ENCODE measurements around the gene LRRC49. TPM values are rescaled to one million over a fixed set of nuclear protein-coding genes. Genes with fewer than 3 reads are reported as not detected.
A peak's percentile ranks its signal among the peaks of the same experiment; 100 is the strongest.
"Not testable (repeated sequence)": the region's sequence is repeated elsewhere in the genome, so short reads cannot be mapped to it uniquely, and the experiment has no call there.

The LRRC49 gene, protein sequence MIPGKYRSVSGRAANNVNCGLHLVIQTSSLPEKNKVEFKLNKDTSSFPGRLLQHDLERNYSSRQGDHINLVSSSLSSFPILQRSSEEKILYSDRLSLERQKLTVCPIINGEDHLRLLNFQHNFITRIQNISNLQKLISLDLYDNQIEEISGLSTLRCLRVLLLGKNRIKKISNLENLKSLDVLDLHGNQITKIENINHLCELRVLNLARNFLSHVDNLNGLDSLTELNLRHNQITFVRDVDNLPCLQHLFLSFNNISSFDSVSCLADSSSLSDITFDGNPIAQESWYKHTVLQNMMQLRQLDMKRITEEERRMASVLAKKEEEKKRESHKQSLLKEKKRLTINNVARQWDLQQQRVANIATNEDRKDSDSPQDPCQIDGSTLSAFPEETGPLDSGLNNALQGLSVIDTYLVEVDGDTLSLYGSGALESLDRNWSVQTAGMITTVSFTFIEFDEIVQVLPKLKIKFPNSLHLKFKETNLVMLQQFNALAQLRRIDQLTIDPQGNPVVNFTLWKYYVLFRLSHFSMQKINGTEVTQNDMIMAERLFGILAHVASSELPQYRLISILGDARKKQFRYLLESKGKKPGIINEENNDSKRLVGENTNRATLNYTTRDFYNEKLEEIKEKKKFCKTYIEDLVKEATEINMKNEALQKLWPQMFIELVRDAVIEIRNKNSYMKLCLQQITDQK
- 13.7 and 21.6 TPM in 2 replicates for total RNA-seq (2014; rRNA removed; shearing (Covaris generic))

- peak; percentile 97 for DNase-seq (ENCODE audit: low read depth)
Measured at GRCh38 chr15:70892002-70892911, at the start of gene LRRC49, which contains the start of gene THAP10. Gene LRRC49 (plus strand): TSS chr15:70892826. CDS start chr15:70892895, 69 bp downstream. Gene THAP10 (minus strand): TSS chr15:70892433. CDS start chr15:70892272, 161 bp downstream.

DNA sequence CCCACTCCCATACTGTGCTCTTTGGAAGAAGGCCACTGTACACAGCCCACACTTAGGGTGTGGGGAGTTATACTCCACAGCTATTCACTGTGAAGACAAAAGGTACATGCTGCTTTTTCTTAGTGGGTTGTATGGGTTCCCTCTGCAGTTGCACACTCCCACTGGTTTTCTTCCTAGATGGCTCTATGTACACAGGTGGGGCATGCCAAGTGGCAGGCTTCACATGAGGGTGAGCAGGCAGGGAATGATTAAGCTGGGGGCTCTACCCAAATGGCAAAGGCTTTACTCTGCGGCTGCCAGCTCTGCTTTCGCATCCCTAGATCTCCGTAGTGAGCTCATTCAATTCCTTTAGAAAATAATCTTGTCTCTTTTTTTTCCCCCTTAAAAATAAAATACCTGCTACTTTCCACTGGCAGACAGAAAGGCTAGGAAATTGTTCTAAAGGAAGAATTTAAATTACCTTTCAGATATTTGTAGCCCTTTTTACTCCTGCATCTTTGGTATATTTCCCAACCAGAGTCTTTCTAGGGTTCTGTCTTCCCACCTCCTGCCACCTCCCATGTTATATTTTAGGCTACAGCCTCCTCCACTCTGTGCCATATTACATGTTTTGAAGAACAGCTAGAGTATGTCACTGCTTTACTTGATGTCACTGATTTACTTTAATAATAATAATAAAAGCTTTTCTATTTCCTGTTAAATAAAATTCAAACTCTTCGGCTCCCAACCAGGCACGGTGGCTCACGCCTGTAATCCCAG is 46.8 kb upstream of the LRRC49 start:
- no peak for DNase-seq (ENCODE audit: low read depth)

GRCh38 chr15:70851889-70852288 is 40.7 kb upstream of the LRRC49 start:
- DNase-seq (ENCODE audit: low read depth) = no peak

- peak; percentile 47 for DNase-seq (ENCODE audit: low read depth)
Measured at GRCh38 chr15:70852501-70853317, 39.9 kb upstream of the LRRC49 start.

DNA sequence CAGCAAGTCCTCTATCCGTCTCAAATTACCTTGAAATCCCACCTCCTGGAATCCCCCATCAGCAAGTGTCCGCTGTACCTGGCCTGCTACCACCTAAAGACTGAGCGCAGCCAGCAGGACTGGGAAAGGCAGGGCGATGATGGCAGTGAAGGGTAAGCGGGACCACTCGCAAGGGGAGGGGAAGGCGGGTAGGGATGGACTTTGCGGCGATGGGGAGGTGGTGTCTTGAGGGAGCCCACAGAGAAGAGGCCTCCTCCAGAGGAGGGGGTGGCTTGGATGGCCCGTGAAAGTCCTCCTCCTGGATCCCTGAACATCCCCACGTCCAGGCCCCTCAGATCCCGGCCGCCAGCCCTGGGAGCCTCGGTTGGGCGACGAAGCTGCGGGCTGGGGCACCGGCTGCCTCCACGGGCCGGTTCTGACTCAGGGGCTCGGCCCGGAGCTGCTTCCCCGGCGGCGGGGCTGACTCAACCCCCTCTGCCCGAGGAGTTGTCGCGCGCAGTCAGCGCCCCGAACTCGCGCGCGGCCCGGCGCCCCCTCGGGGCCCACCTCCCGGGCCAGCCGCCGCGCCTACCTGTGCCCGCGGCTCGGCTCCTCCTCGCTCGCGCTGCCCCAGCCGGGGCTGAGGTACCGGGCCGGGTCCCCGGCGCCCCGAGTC is 39.2 kb upstream of the LRRC49 start:
- peak; percentile 69 for DNase-seq (ENCODE audit: low read depth)

- DNase-seq (ENCODE audit: low read depth) = peak; percentile 65
Measured at GRCh38 chr15:70853973-70854665, 38.5 kb upstream of the LRRC49 start, which contains the start of gene LARP6. Gene LARP6 (minus strand): TSS chr15:70854157. CDS start chr15:70854088, 69 bp downstream.

- peak; percentile 27 for DNase-seq (ENCODE audit: low read depth)
Measured at GRCh38 chr15:70854666-70854976, 38.0 kb upstream of the LRRC49 start.

DNA sequence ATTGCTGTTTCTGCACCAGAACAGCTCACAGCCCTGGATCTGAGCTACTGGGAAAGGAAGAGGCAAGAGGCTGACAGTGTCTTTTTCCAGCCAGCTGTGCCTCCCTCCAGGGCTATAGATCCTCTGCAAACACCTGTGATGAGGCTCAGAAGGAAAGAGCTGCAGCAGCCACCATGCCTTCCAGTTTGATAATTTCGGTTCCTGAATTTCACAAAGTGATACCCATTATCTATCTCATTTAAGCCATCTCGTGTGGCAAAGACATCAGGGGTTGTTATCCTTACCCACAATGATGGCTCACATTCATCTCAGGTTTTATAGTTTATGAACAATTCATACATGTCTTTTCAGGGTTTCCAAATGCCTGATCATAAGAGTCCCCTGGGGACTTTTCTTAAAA is 36.9 kb upstream of the LRRC49 start:
- no peak for DNase-seq (ENCODE audit: low read depth)

GRCh38 chr15:70856177-70856883 is 36.3 kb upstream of the LRRC49 start:
- peak; percentile 17 for DNase-seq (ENCODE audit: low read depth)

DNA sequence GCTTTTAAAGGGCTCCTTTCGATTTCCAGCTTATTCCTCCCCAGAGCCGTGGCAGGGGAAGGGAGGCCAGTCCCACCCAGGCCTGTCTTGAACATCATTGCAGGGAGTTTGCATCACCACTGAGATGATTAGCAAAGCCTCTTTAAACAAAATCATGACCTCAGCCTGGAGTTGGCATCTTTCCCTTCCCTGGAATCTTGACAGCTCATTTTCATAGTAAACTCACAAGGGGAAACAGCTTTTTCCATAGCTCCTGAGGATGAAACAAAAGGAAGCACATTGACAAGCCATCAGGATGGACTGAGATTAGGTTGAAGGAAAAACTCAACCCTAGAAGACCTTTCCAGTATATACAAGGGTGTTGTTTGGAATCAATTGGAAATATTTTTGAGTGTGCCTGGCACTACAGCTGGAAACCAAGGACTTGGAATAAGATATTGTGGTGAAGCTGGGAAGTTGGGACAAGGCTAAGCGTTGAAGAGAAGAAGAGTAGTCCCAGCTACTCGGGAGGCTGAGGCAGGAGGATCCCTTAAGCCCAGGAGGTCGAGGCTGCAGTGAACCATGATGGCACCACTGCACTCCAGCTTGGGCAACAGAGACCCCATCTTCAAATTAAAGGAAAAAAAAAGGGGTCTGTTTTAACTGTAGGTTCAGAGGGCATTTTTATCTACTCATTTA is 35.6 kb upstream of the LRRC49 start:
- peak; percentile 92 for DNase-seq (ENCODE audit: low read depth)

DNA sequence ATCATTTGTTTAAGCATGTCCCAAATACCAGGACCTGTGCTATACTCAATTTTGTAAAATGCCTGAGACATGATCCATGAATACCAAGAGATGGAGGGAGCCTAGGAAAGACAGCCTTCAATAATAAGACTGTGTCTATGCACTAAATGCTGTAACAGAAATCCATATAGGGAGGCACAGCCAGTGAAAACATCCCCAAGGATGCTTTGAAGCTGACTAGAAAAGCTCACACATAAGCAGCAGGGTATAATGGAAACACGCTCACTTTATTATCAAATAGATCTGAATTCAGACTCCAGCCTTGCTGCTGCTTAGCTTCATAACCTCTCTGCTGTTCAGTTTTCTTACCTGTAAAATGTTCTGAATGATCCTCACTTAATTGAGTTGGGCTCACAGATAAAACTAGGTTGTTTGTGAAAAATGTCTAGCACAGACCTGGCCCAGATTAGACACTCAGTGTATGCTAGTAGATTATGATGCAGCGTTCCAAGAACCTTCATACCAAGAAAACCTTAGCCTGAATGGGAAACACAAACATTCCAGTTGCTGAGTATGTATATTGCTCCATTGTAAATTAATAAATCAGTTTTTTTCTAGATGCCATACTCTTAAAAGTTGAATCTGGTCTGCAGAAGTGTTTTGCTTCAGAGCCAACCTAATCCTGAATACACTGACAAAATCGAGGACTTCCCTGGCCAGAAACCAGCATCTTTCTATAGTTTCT is 34.9 kb upstream of the LRRC49 start:
- DNase-seq (ENCODE audit: low read depth) = no peak

DNA sequence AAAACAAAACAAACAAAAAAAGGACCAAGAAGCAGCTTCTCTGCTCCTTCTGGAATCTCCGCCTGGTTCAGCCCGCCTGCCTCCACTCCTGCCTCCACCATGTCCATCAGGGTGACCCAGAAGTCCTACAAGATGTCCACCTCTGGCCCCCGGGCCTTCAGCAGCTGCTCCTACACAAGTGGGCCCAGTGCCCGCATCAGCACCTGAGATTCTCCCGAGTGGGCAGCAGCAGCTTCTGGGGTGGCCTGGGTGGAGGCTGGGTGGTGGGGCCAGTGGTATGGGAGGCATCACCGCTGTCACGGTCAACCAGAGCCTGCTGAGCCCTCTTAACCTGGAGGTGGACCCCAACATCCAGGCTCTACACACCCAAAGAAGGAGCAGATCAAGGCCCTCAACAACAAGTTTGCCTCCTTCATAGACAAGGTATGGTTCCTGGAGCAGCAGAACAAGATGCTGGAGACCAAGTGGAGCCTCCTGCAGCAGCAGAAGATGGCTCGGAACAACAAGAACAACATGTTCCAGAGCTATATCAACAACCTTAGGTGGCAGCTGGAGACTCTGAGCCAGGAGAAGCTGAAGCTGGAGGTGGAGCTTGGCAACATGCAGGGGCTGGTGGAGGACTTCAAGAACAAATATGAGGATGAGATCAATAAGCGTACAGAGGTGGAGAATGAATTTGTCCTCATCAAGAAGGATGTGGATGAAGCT is 33.9 kb upstream of the LRRC49 start:
- not testable (repeated sequence) for DNase-seq (ENCODE audit: low read depth)

DNA sequence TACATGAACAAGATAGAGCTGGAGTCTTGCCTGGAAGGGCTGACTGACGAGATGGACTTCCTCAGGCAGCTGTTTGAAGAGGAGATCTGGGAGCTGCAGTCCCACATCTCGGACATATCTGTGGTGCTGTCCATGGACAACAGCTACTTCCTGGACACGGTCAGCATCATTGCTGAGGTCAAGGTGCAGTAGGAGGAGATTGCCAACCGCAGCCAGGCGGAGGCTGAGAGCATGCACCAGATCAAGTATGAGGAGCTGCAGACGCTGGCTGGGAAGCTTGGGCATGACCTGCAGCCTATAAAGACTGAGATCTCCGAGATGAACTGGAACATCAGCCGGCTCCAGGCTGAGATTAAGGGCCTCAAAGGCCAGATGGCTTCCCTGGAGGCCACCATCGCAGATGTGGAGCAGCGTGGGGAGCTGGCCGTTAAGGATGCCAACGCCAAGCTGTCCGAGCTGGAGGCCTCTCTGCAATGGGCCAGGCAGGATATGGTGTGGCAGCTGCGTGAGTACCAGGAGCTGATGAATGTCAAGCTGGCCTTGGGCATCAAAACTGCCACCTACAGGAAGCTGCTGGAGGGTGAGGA is 33.2 kb upstream of the LRRC49 start:
- no peak for DNase-seq (ENCODE audit: low read depth)

DNA sequence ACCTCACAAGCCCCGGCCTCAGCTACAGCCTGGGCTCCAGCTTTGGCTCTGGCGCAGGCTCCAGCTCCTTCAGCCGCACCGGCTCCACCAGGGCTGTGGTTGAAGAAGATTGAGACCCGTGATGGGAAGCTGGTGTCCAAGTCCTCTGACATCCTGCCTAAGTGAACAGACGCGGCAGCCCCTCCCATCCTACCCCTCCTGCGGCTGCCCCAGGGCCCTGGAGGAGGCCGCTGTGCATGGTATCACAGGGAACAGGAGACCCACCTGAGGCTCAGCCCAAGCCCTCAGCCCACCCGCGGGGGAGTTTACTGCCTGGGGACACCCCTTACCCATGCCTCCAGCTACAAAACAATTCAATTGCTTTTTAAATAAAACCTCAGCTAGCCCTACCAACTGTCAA is 32.6 kb upstream of the LRRC49 start:
- DNase-seq (ENCODE audit: low read depth) = no peak

DNA sequence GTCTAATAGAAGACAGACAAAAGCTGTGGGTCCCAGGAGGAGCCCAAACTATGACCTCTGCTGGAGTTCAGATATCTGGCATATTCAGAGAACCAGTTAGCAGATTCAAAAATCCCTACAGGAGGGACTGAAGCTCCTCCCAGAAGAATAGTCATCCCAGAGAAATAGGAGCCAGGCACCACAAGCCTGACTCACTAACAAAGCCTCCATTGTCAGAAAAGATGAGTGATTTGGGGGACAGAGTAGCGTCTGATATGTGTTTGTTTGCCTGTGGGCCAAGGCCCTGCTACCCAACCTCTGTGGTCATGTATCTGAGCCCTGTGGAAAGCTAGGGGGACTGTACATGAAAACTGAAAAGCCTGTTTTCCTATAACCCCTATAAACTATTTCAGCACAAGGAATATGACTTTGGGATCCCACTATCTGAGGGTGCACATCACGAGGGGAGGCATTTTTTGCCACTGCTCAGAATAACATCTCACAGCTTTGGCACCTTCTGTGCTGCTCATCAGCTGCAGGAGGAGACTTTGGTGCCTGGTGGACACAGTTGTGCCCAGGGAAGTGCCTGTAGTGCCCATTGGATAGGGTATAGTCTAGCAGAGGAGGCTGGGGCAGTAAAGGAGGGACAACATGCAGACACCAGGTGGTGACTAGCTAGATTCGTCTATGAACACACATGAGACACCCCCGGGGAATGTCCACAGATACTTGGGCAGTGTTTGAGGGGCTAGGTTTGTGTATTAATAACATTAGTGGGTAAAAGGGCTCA is 29.0 kb upstream of the LRRC49 start:
- DNase-seq (ENCODE audit: low read depth) = peak; percentile 86

All from Daoy (cell line).